Stromal cell of bone marrow (primary cell): ENCODE results near the gene CPSF4L.
"Not testable (repeated sequence)": the region's sequence is repeated elsewhere in the genome, so short reads cannot be mapped to it uniquely, and the experiment has no call there.

ENCODE experiments used
- DNase-seq: peaks from one replicate; pipeline ENCODE4 v3.0.0-alpha.2; 2012; ENCODE audit warnings: low read depth

CPSF4L gene

GRCh38 chr17:73268582-73269328 lies 7.1 kb upstream of the CPSF4L start:
- no peak for DNase-seq

GRCh38 chr17:73267648-73268537 lies 6.2 kb upstream of the CPSF4L start:
- no peak for DNase-seq

GRCh38 chr17:73266796-73267195 lies 5.1 kb upstream of the CPSF4L start:
- no peak for DNase-seq

- DNase-seq: no peak
Observed at GRCh38 chr17:73265646-73266640, 4.3 kb upstream of the CPSF4L start.

- not testable (repeated sequence) for DNase-seq
Observed at GRCh38 chr17:73264448-73264847, 2.8 kb upstream of the CPSF4L start.

GRCh38 chr17:73262676-73263642 lies 1.3 kb upstream of the CPSF4L start:
- no peak for DNase-seq

GRCh38 chr17:73261952-73262675 lies 434 bp upstream of the CPSF4L start:
- DNase-seq: no peak

- DNase-seq: no peak
Observed at GRCh38 chr17:73257516-73257915, 4.2 kb downstream of the CPSF4L start.

- DNase-seq: no peak
Observed at GRCh38 chr17:73256220-73256619, 5.5 kb downstream of the CPSF4L start.

GRCh38 chr17:73255671-73256181 lies 6.0 kb downstream of the CPSF4L start:
- DNase-seq: no peak

GRCh38 chr17:73251871-73252270 lies 9.8 kb downstream of the CPSF4L start:
- DNase-seq: no peak

GRCh38 chr17:73250851-73251640 lies 10.6 kb downstream of the CPSF4L start:
- DNase-seq: no peak

- no peak for DNase-seq
Observed at GRCh38 chr17:73249700-73250099, 12.0 kb downstream of the CPSF4L start.

- DNase-seq: no peak
Observed at GRCh38 chr17:73248532-73248931, 13.1 kb downstream of the CPSF4L start.

GRCh38 chr17:73247726-73248125 lies 14.0 kb downstream of the CPSF4L start:
- no peak for DNase-seq

GRCh38 chr17:73240561-73240960 lies 21.1 kb downstream of the CPSF4L start:
- no peak for DNase-seq

- no peak for DNase-seq
Observed at GRCh38 chr17:73237714-73238113, 24.0 kb downstream of the CPSF4L start.

GRCh38 chr17:73234736-73235135 lies 26.9 kb downstream of the CPSF4L start:
- DNase-seq: no peak
